HG02973 (cell line): ENCODE measurements around the gene PIGB.
"Not testable (repeated sequence)": the region's sequence is repeated elsewhere in the genome, so short reads cannot be mapped to it uniquely, and the experiment has no call there.

Experiments used
- ATAC-seq: cut with Tn5 transposase; IDR thresholded peaks from one replicate; pipeline ENCODE4 v1.9.1; 2021; ENCODE audit warnings: moderate library complexity; ENCODE audit not compliant: unreplicated experiment

Gene PIGB

GRCh38 chr15:55297315-55297714, 21.7 kb upstream of the PIGB start:
- no peak for ATAC-seq

GRCh38 chr15:55302801-55303200, 16.2 kb upstream of the PIGB start:
- not testable (repeated sequence) for ATAC-seq

- no peak for ATAC-seq
These were observed 665 bp downstream of the PIGB start for GRCh38 chr15:55319537-55320237.

GRCh38 chr15:55320238-55320550, 1.2 kb downstream of the PIGB start:
- no peak for ATAC-seq

GRCh38 chr15:55320963-55321362, 1.9 kb downstream of the PIGB start:
- no peak for ATAC-seq

- no peak for ATAC-seq
These were observed 3.4 kb downstream of the PIGB start for GRCh38 chr15:55322467-55322866.

- ATAC-seq = no peak
These were observed 8.4 kb downstream of the PIGB start for GRCh38 chr15:55327387-55327786.

GRCh38 chr15:55334371-55334770, 15.3 kb downstream of the PIGB start:
- no peak for ATAC-seq

- no peak for ATAC-seq
These were observed 16.0 kb downstream of the PIGB start for GRCh38 chr15:55334997-55335396.

GRCh38 chr15:55337160-55337559, 18.1 kb downstream of the PIGB start:
- no peak for ATAC-seq

- ATAC-seq = no peak
These were observed 24.1 kb downstream of the PIGB start for GRCh38 chr15:55343168-55343567.

GRCh38 chr15:55344206-55344605, 25.2 kb downstream of the PIGB start:
- no peak for ATAC-seq

- no peak for ATAC-seq
These were observed 29.3 kb downstream of the PIGB start for GRCh38 chr15:55348281-55348778.

GRCh38 chr15:55349282-55349681, 30.3 kb downstream of the PIGB start:
- no peak for ATAC-seq

GRCh38 chr15:55353025-55353424, 34.0 kb downstream of the PIGB start:
- no peak for ATAC-seq

- no peak for ATAC-seq
These were observed 38.1 kb downstream of the PIGB start for GRCh38 chr15:55356985-55357585.

GRCh38 chr15:55357774-55358173, 38.8 kb downstream of the PIGB start:
- ATAC-seq = no peak

GRCh38 chr15:55358471-55358870, 39.4 kb downstream of the PIGB start:
- no peak for ATAC-seq

- no peak for ATAC-seq
These were observed 41.2 kb downstream of the PIGB start for GRCh38 chr15:55360256-55360655.

GRCh38 chr15:55361048-55361447, 42.0 kb downstream of the PIGB start:
- ATAC-seq = no peak

GRCh38 chr15:55362641-55363040, 43.6 kb downstream of the PIGB start:
- no peak for ATAC-seq

- no peak for ATAC-seq
These were observed 48.0 kb downstream of the PIGB start for GRCh38 chr15:55366981-55367380.
